ENCODE results near the gene RBM26. TPM values are rescaled to one million over a fixed set of nuclear protein-coding genes. Genes with fewer than 3 reads are reported as not detected.

The RBM26 gene
- total RNA-seq: 17.8 TPM

DNA sequence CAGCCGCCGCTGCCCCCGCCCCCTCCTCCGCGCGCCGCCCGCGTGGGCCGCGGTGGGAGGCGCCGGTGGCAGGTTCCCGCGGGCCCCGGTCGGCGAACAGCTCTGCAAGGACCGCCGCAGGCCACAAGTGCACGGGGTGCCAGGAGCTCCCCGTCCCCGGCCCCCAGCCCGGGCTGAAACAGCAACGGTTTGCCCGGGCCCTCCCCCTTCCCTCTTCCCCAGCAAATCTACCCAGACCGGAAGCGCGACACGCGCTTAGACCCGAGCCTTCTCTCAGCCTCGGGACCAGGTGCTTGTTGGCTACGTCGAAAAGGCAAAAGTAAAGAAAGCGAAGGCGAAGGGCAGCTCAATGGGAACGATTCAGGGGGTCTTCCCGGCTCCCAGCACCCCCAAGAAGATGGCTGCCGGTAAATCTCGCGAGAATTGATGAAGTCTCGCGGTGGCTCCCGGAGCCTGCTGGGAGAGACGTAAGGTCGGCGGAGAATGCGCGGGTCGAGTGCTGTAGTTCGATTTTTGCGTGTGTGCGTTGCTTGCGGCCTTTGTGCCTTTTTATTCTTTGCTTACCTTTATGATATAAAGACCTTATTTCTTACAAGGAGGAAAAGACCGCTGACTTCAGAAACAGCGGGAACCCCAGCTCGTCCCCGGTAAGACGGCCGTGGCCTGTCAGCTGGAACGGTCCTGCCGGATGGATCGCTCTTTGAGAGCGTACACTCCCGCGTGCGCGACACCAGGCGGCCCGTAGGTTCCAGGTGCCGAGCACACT, at the start of gene RBM26:
TSS of gene RBM26 (minus strand) at position 425 of the 766 bp plus-strand sequence. CDS start 481 bp downstream, outside the sequence.
- DNase-seq (ENCODE audit: low read depth in 2 of 3, low spot score in 2 of 3): peak; percentile 94 to 97 (median 96)

DNA sequence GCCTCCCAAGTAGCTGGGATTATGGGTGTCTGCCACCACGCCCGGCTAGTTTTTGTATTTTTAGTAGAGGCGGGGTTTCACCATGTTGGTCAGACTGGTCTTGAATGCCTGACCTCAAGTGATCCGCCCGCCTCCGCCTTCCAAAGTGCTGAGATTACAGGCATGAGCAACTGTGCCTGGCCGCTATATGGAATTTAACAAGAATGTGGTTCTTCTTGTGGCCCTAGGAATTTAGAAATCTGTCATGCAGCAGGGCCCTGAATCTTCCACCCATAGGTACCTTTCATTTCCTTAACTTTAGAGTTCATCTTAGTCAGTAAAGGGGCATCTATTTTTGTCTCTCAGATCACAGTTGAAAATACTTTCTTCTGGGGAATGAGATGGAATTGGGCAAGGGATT, 49.3 kb upstream of the RBM26 start:
- DNase-seq (ENCODE audit: low read depth in 2 of 3, low spot score in 2 of 3): no peak

GRCh38 chr13:79452239-79452913, 46.3 kb upstream of the RBM26 start:
- DNase-seq (ENCODE audit: low read depth in 2 of 3, low spot score in 2 of 3): no peak

DNA sequence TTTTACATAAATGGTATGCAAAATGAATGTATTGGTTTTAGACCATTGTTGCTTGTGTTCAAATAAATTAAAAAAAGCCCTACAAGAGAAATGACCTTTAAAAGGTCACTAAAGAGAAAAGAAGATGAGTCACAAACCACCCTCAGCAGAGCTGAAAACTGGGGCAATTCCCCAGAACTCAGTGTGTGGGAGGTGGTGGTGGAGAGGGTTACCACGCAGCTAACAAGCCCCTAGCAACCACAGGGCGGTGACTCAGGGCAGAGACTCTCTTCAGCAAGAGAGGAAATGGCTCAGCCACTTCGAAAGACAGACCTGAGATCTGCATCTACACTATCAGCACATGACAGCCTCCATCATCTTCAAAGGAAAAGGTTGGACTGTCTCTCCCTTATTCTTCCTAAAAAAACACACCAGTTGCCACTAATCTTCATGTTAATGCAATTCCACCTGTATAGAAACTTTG, 45.5 kb upstream of the RBM26 start:
- DNase-seq (ENCODE audit: low read depth in 2 of 3, low spot score in 2 of 3): peak; percentile 46 to 57 (median 47)

- DNase-seq (ENCODE audit: low read depth in 2 of 3, low spot score in 2 of 3): no peak
These were observed 44.1 kb upstream of the RBM26 start for GRCh38 chr13:79450110-79450509.

GRCh38 chr13:79448413-79448812, 42.4 kb upstream of the RBM26 start:
- DNase-seq (ENCODE audit: low read depth in 2 of 3, low spot score in 2 of 3): peak in 1 of 3 donors; percentile 12

- no peak for DNase-seq (ENCODE audit: low read depth in 2 of 3, low spot score in 2 of 3)
These were observed 41.7 kb upstream of the RBM26 start for GRCh38 chr13:79447741-79448140.

- DNase-seq (ENCODE audit: low read depth in 2 of 3, low spot score in 2 of 3): no peak
These were observed 41.1 kb upstream of the RBM26 start for GRCh38 chr13:79447141-79447540.

GRCh38 chr13:79445968-79446645, 40.1 kb upstream of the RBM26 start:
- no peak for DNase-seq (ENCODE audit: low read depth in 2 of 3, low spot score in 2 of 3)

- no peak for DNase-seq (ENCODE audit: low read depth in 2 of 3, low spot score in 2 of 3)
These were observed 36.7 kb upstream of the RBM26 start for GRCh38 chr13:79442706-79443105.

DNA sequence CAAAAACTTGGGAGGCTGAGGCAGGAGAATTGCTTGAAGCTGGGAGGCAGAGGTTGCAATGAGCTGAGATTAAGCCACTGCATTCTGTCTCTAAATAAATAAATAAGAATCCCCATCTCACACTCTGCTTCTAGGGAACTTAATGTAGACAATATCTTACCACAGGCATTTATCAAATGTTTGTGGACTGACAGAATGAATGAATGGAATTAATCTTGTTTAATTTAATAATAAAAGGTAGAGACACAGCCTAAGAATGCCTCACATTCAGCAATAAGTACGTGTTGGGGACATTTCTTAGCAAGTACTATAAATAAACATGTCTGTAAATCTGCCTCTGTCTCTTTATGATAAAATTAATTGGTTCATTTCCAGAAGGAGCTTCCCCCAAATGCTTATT, 36.2 kb upstream of the RBM26 start:
- DNase-seq (ENCODE audit: low read depth in 2 of 3, low spot score in 2 of 3): no peak

- no peak for DNase-seq (ENCODE audit: low read depth in 2 of 3, low spot score in 2 of 3)
These were observed 35.0 kb upstream of the RBM26 start for GRCh38 chr13:79440958-79441528.

- DNase-seq (ENCODE audit: low read depth in 2 of 3, low spot score in 2 of 3): no peak
These were observed 33.2 kb upstream of the RBM26 start for GRCh38 chr13:79439275-79439674.

- DNase-seq (ENCODE audit: low read depth in 2 of 3, low spot score in 2 of 3): no peak
These were observed 29.5 kb upstream of the RBM26 start for GRCh38 chr13:79435561-79435990.

DNA sequence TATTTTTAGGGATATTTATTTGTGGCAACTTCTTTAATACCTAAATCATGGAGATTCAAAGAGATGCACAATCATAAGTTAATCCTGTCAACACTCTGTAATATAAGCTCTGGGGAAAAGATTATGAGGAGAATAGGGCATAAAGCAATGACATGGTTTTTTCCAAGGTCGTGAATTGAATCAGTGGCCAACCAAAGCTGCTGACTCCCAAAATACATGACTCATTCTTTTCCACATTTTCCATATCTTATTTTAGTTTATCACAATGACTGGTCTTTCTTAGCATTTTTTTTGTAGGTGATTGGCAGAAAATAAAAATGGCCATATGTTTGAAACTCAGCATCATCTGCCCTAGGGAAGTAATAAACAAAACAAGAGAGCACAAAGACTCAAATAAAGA, 28.5 kb upstream of the RBM26 start:
- no peak for DNase-seq (ENCODE audit: low read depth in 2 of 3, low spot score in 2 of 3)

- DNase-seq (ENCODE audit: low read depth in 2 of 3, low spot score in 2 of 3): no peak
These were observed 26.9 kb upstream of the RBM26 start for GRCh38 chr13:79432992-79433391.

DNA sequence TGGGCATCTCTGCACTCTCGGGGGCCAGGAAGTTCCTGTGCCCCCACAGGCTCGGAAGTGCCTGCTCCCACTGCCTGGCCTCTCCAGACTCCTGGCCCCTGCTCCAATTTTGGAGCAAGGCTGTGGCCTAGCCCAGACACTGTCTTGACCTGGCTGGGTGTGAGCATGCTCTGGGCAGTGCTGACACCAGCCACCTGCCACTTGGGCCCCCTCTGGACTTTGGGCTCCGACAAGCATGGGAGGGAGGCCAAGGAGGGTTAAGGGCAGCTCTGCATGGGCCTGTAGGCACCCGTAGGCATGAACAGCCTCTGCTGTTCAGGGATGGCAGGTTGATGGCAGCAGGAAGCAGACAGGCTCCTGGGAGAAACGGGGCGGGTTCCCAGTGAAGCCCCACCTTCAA, 26.0 kb upstream of the RBM26 start:
- DNase-seq (ENCODE audit: low read depth in 2 of 3, low spot score in 2 of 3): no peak

DNA sequence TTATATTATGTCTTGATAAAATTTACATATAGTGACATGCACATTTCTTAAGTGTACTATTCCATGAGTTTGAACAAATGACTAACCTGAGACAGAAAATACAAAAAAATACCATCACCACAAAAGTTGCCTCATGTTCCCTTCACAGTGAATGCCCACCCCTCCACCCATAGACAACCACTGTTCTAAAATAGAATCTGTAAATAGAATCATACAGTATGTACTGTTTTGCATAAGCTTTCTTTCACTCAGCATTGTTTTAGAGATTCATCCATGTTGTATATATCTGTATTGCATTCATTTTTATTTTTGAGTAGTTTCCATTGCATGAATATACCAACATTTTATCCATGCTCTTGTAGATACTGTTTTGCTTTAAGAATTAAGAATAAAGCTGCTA, 23.3 kb upstream of the RBM26 start:
- no peak for DNase-seq (ENCODE audit: low read depth in 2 of 3, low spot score in 2 of 3)

- DNase-seq (ENCODE audit: low read depth in 2 of 3, low spot score in 2 of 3): peak in 1 of 3 donors; percentile 8
These were observed 21.8 kb upstream of the RBM26 start for GRCh38 chr13:79427883-79428282.

DNA sequence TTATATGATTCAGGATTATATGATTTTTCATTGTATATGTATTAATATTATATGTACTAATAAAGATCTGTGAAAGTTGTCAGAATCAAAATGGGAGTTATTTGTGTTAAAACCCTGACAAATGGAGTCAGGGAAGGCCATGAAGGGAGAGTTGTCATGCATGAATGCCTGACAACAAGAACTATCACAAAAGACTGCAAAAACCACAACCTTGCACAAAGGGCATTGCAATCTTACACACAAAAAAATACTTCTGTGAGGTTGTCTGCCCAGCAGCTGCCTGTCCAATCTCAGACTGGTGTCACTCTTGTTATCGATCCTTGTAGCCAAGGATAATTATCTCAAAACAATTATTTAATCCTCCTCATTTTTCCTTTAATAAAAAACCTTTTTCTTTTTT, 21.2 kb upstream of the RBM26 start:
- DNase-seq (ENCODE audit: low read depth in 2 of 3, low spot score in 2 of 3): no peak

Data from hematopoietic multipotent progenitor cell (in vitro differentiated cells).